HG02870 (cell line): Measurements from ENCODE around the gene CCDC81.
"Not testable (repeated sequence)": the region's sequence is repeated elsewhere in the genome, so short reads cannot be mapped to it uniquely, and the experiment has no call there.

ENCODE experiments used
- ATAC-seq: cut with Tn5 transposase; IDR thresholded peaks from one replicate; pipeline ENCODE4 v1.9.1; 2021; ENCODE audit warnings: mild to moderate bottlenecking, moderate library complexity; ENCODE audit not compliant: unreplicated experiment

Gene CCDC81

GRCh38 chr11:86374586-86374985 lies at the start of gene CCDC81:
CCDC81 (plus strand) TSS chr11:86374887; CDS start chr11:86375164, 277 bp downstream.
- ATAC-seq, result no peak

DNA sequence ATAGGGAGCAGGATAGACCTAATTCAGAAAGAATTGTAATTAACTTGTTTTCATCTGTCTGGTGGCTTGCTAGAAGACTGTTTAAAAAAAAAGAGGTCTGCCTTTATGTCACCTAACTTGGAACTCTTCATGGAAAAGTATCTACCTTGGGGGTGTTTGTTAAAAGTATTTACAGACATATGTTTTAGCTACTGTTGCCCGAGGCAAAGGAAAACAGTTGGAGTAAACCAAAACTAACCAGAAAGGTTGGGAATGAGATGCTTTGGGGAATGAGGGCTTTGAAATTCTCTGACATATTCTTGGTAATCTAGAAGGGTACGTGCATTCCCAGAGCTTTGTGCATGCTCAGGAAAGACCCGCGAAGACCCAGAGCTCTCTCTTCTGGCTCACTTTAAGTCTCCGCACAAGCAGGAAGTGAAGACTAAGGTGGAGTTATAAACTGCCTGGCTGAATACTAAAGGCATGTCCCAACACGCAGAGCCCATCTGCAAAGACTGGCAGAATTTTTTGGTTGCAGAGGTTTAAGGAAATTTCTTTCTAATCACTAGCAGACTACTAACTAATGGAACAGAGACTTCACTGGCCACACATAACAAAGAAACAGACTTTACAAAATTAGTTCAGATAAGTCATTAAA lies 39.4 kb upstream of the CCDC81 start:
- ATAC-seq, result no peak

DNA sequence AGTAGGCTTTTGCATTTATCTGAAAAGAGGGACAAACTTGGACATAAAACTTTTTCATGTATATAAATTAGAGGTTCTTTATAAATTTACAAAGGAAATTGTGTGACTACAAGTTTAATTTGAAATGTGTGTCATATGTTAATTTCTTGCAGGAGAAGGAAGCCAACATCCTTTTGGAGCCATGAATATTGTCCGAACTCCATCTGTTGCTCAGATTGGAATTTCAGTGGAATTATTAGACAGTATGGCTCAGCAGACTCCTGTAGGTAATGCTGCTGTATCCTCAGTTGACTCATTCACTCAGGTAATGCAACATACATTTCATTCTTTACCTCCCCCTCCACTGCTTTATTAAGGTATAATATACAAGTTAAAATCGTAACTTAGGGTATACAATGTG lies 37.5 kb upstream of the CCDC81 start:
- ATAC-seq, result no peak

DNA sequence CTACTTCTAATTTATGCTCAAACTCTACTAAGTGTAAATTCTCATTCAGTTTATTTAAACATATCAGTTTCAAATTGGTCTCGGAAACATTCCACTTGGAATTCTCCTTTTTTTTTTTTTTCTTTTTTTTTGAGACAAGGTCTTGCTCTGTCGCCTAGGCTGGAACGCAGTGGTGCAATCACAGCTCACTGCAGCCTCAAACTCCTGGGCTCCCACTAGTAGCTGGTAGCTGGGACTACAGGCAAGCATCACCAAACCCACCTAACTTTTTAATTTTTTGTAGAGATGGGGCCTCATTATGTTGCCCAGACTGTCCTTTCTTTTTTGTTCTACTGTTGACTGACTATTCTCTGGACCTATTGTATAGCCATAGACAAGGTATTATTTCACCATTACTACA lies 33.3 kb upstream of the CCDC81 start:
- no peak for ATAC-seq

DNA sequence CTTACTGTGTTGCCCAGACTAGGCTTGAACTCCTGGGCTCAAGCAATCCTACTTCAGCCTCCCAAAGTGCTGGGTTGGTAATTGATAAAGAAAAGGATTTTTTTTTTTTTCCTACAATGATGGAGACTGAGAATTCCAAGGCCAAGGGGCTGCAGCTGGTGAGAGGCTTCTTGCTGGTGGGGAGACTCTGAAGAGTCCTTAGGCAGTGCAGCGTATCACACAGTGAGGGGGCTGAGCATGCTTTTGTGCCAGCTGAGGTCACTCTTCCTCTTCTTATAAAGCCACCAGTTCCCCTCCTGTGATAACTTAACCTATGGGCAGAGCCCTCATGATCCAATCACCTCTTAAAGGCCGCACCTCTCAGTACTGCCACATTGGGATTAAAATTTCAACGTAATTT lies 28.2 kb upstream of the CCDC81 start:
- ATAC-seq, result no peak

- ATAC-seq, result no peak
Observed at GRCh38 chr11:86355256-86355655, 19.4 kb upstream of the CCDC81 start.

DNA sequence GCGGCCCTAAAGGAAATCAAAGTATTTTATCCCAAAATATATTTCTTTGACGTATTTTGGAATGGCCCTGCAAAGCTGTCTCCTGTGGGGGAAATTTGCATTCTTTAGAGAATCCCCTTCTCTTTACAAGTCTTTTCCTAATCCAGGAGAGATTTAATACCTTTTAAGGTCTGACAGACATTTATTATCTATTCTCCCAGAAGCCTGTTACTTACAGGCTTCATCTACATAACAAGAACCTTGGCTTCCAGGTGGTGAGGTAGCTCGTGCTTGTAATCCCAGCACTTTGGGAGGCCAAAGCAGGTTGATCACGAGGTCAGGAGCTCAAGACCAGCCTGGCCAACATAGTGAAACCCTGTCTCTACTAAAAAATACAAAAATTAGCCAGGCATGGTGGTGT lies 17.3 kb upstream of the CCDC81 start:
- ATAC-seq, result not testable (repeated sequence)

GRCh38 chr11:86358720-86359119 lies 16.0 kb upstream of the CCDC81 start:
- ATAC-seq, result no peak

GRCh38 chr11:86360775-86361395 lies 13.8 kb upstream of the CCDC81 start:
- ATAC-seq, result no peak

DNA sequence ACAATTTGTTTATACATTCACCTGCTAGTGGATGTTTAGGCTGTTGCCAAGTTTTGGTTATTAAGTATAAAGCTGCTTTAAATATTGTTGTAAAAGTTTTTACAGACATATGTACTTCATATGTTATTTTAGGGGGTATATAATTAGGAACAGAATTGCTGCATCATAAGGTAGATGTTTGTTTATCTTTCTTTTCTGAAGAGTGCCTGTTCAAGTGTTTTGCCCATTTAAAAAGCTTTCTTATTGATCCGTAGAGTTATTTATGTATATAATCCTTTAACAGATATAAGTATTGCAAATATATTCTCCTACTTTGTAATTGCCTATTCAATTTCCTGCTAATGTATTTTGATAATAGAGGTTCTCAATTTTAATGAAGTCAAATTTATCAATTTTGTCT lies 11.3 kb upstream of the CCDC81 start:
- no peak for ATAC-seq

- no peak for ATAC-seq
Observed at GRCh38 chr11:86365546-86365945, 9.1 kb upstream of the CCDC81 start.

- ATAC-seq, result no peak
Observed at GRCh38 chr11:86369668-86370067, 5.0 kb upstream of the CCDC81 start.

- no peak for ATAC-seq
Observed at GRCh38 chr11:86370171-86370570, 4.5 kb upstream of the CCDC81 start.

- no peak for ATAC-seq
Observed at GRCh38 chr11:86370922-86371594, 3.6 kb upstream of the CCDC81 start.

DNA sequence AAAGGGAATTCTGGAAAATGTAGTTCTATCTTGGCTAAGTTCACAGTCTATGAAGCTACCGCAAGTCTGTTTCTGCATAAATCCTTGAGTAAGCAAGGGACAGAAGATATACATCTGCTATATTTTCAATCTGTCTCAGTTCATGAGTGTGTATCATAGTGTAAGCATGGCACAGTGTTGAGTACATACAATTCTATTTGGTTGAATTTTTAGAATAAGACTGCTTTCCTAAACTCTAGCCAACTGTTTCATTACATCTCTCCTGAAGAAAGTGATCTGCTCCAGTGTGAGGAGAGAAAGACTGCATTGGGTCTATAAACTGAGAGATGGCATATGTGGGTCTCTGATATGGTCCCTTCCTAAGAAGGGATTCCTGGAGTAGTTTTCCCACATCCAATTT lies 2.6 kb upstream of the CCDC81 start:
- ATAC-seq, result no peak

DNA sequence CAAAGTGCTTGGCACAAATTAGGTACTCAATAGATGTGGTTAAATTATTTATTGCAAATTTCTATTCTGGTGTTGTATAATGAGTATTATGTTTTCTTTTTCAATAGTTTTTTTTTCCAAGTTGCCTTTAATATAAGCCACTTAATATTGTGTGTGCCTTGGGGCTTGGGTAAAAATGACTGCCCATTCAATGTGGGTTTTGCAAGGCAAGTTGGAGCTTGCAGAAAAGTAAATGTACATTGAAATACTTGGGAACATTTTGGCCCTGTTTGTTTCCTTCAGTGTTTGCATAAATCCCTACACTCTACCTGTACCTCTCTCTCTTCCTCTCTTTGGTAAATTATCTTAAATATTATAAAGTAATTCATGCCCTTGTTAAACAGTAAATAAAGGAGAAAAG lies 2.1 kb upstream of the CCDC81 start:
- no peak for ATAC-seq

- no peak for ATAC-seq
Observed at GRCh38 chr11:86374069-86374468, 618 bp upstream of the CCDC81 start.

DNA sequence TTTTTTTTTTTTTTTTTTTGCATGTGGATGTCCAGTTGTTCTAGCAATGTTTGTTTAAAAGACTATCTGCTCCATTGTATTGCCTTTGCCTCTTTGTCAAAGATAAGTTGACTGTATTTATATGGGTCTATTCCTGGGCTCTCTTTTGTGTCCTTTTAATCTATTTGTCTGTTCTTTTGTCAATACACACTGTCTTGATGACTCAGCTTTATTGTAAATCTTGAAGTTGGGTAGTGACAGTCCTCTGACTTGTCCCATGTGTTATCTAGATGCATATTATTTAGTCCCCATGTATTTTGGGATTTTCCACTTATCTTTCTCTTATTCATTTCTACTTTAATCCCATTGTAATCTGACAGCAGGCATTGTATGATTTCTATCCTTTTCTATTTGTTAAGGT lies 3.3 kb downstream of the CCDC81 start:
- ATAC-seq, result no peak

GRCh38 chr11:86380295-86381059 lies 5.8 kb downstream of the CCDC81 start:
- no peak for ATAC-seq

DNA sequence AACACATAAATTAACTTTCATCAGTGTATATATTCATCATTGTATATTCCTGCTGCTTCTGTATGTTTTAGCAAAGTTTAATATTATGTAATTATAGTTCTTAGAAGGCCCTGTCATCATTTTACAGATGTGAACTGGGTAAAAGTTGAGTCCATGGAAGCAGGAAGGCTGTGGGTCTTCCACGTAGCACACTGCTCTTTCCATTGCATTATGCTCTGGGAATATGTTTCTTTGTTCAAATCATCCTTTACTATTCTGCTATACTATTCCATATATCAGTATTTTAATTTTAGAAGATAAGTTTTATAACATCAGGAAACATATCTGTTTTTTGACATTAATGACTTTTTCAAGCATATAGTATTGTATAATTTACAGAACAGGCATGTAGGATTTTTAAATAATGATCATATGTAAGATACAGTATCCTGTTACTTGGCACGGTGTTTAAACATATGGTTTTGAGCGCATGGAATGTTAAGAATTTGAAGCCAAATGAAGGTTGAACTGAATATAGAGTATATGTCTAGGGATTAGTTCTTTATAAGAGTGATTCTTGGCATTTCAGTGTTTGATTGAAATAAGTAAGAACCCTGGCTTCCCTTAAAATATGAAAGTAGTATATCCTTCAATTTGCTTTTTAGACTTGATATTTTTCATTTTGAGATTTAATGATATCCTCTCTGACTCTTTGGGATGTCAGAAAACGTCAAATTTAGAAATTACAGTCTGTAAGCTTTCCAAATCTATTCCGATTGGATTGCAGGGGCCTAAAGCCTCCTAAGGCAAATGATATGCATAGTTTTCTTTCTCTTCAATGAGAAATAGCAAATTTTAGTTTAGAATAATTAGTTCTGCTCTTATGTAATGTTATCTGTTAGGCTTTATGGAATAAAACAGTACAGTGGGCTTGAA lies 8.6 kb downstream of the CCDC81 start:
- no peak for ATAC-seq

DNA sequence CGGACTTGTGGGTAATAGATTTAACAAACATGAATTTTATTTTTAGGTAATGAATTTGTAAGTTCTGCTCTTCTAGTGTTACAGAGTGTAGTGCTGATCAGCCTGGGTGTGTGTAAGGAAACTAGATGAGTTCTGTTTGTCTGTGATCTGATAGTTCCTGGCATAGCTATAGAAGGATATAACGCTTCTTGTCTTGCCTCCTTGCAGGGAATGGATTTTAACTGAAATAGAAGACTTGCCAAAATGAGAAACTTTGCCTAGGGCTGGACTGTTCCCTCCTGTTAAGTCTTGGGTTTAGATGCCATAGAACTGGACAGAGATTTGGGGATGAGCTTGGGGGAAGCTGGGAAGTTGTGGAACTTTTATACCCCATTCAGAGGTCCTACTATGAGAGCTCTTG lies 11.6 kb downstream of the CCDC81 start:
- no peak for ATAC-seq
